Stimulated activated naive CD8-positive, alpha-beta T cell treated with anti-CD3 and anti-CD28 coated beads, Interleukin-15, Interleukin-2, amounts not matched to agents 100 ng/mL and 50 ng/mL, for 24 hours (primary cell): Measurements from ENCODE around the gene ZFYVE26.
"Not testable (repeated sequence)": the region's sequence is repeated elsewhere in the genome, so short reads cannot be mapped to it uniquely, and the experiment has no call there.

Source experiments
- H3K27ac Mint-ChIP-seq: one replicate; pipeline ENCODE4 v1.8.0; 2021; ENCODE audit warnings: mild to moderate bottlenecking, mixed read lengths
- H3K27me3 Mint-ChIP-seq: one replicate; pipeline ENCODE4 v1.8.0; 2021; ENCODE audit warnings: mixed read lengths
- H3K36me3 Mint-ChIP-seq: one replicate; pipeline ENCODE4 v1.8.0; 2021; ENCODE audit warnings: low read depth, mixed read lengths
- H3K4me1 Mint-ChIP-seq: one replicate; pipeline ENCODE4 v1.8.0; 2021; ENCODE audit warnings: low read depth, mixed read lengths
- H3K4me3 Mint-ChIP-seq: one replicate; pipeline ENCODE4 v1.8.0; 2021; ENCODE audit warnings: mild to moderate bottlenecking, mixed read lengths
- H3K9me3 Mint-ChIP-seq: one replicate; pipeline ENCODE4 v1.8.0; 2021; ENCODE audit warnings: mixed read lengths

Gene ZFYVE26

GRCh38 chr14:67821121-67821520, 4.7 kb upstream of the ZFYVE26 start:
- Mint-ChIP-seq H3K4me3 (peak overlapping the region; percentile 99), H3K27me3 (no peaks in the 10 kb centered on the region), H3K4me1 (peaks cover 42% of the 10 kb centered on the region), H3K9me3 (no peaks in the 10 kb centered on the region), H3K36me3 (peaks cover 5% of the 10 kb centered on the region), H3K27ac (peak overlapping the region; percentile 98)

DNA sequence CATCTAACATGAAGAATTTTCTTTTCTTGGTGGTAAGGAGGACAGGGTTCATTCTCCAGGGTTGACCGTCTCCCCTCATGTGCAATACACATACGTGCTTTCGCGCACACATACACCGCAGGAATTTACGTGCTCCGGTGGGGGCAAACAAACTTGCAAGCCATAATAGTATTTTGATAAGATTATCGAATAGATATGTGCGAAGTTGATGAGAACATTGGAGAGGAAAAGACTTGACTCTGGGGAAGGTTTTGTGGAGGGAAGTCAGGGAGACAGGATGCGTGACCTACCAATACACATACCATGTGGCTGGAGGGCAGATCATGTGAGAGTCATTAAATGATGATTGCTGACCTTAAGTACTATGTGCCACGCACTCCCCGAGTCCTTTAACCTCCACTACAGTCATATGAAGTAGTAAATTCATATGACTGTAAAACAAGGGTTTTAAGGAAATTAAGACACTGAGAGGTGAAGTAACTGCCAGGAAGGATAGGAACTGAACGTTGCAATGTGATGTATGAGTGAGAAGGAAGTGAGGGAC, 4.1 kb upstream of the ZFYVE26 start:
- no peaks in the 10 kb centered on the region for H3K27me3 Mint-ChIP-seq
- no peaks in the 10 kb centered on the region for H3K9me3 Mint-ChIP-seq
- H3K4me1 Mint-ChIP-seq, result peaks cover 47% of the 10 kb centered on the region
- peak overlapping the region; percentile 99 for H3K4me3 Mint-ChIP-seq
- H3K27ac Mint-ChIP-seq, result peak overlapping the region; percentile 98
- H3K36me3 Mint-ChIP-seq, result no peaks in the 10 kb centered on the region

- H3K36me3 Mint-ChIP-seq, result peaks cover 4% of the 10 kb centered on the region
- H3K9me3 Mint-ChIP-seq, result no peaks in the 10 kb centered on the region
- H3K4me3 Mint-ChIP-seq, result peak within 1 kb of the TSS; percentile 99
- no peaks in the 10 kb centered on the region for H3K27me3 Mint-ChIP-seq
- H3K27ac Mint-ChIP-seq, result peak within 1 kb of the TSS; percentile 98
- peaks cover 54% of the 10 kb centered on the region for H3K4me1 Mint-ChIP-seq
These were observed 3.4 kb upstream of the ZFYVE26 start, which contains the start of gene RAD51B for GRCh38 chr14:67819563-67820421. RAD51B (plus strand) TSS chr14:67819779.

DNA sequence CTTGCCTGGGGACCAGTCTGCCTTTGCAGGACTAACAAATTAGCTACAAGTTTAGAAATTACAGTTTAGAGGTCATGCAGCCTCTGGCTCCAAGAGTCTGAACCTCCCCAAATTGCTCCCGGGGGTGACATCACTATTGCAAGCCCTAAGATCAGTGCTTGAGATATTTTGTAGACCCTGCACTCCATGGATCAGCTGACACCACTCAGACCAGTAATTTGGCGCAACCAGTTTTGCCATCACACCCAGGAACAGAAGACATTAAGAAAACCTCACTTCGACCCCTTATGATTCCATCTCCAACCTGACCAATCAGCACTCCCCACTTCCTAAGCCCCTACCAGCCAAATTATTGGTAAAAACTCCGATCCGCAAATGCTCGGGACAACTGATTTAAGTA, 2.1 kb upstream of the ZFYVE26 start:
- Mint-ChIP-seq H3K4me3 (peak overlapping the region; percentile 99), H3K4me1 (peaks cover 66% of the 10 kb centered on the region), H3K27ac (peak overlapping the region; percentile 26)
- H3K9me3 Mint-ChIP-seq, H3K36me3 Mint-ChIP-seq, H3K27me3 Mint-ChIP-seq: not testable (repeated sequence)

DNA sequence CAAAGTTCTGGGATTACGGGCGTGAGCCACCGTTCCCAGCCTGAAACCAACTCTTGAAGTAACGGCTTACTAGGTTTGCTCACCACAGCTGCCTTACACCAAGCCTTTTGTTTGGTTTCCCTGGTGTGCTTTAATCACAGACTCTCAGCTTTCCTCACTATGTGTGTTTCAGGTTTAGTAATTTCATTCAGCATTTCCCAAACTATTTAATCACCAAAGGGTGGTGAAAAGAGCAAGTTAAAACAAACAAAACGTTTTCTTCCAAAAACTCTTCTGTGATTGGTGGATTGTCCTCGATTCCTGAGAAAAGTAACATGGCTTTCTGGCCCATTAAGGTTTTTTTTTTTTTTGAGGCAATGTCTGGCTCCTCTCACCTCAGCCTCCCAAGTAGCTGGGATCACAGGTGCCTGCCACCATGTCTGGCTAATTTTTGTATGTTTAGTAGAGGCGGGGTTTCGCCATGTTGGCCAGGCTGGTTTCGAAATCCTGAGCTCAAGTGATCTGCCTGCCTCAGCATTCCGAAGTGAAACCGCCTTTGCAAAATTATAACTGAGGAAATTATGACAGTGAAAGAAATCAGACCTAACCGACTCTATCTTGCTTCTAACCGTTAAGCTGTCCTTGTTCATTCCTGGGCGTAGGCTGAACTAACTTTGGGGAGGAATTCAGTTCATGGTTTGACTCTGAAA, 1.5 kb upstream of the ZFYVE26 start:
- Mint-ChIP-seq H3K27me3 (no peaks in the 10 kb centered on the region), H3K27ac (peak overlapping the region; percentile 55), H3K36me3 (peaks cover 13% of the 10 kb centered on the region), H3K4me1 (peaks cover 66% of the 10 kb centered on the region), H3K4me3 (peak overlapping the region; percentile 99), H3K9me3 (no peaks in the 10 kb centered on the region)

GRCh38 chr14:67815573-67816225, 691 bp downstream of the ZFYVE26 start:
- Mint-ChIP-seq H3K27me3 (no peaks in the 10 kb centered on the region), H3K4me3 (peak overlapping the region; percentile 91), H3K4me1 (peaks cover 56% of the 10 kb centered on the region), H3K27ac (peak overlapping the region; percentile 89), H3K9me3 (no peaks in the 10 kb centered on the region), H3K36me3 (peaks cover 24% of the 10 kb centered on the region)

DNA sequence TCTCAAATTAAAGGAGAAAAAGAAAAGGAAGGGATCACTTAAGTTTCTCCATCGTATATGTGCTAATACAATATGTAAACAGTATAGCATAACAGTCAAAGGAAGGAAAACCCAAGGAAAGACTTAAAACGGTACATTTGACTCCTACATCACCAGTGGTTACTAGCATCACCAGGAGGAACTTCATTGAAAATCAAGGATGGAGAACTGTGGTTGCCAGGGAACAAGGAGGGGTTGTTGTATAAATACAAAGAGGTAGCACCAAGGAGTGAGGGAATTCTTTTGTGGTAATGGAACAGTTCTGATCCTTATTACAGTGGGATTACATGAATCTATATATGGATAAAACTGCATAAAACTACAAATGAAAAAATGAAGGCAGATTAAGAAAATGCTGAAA, 1.6 kb downstream of the ZFYVE26 start:
- Mint-ChIP-seq H3K9me3 (no peaks in the 10 kb centered on the region), H3K4me3 (peak overlapping the region; percentile 91), H3K4me1 (peaks cover 51% of the 10 kb centered on the region), H3K27ac (peak overlapping the region; percentile 29), H3K27me3 (no peaks in the 10 kb centered on the region), H3K36me3 (peaks cover 31% of the 10 kb centered on the region)

- Mint-ChIP-seq H3K9me3 (no peaks in the 10 kb centered on the region), H3K27me3 (no peaks in the 10 kb centered on the region), H3K36me3 (peaks cover 69% of the 10 kb centered on the region)
These were observed 10.1 kb downstream of the ZFYVE26 start for GRCh38 chr14:67806246-67806645.

GRCh38 chr14:67800743-67801142, 15.6 kb downstream of the ZFYVE26 start:
- Mint-ChIP-seq H3K4me1 (no peaks in the 10 kb centered on the region), H3K4me3 (no peak overlapping the region), H3K27me3 (no peaks in the 10 kb centered on the region), H3K36me3 (peaks cover 61% of the 10 kb centered on the region), H3K9me3 (no peaks in the 10 kb centered on the region), H3K27ac (no peak overlapping the region)

More at GRCh38 chr14:67806246-67806645, 10.1 kb downstream of the ZFYVE26 start:
- no peaks in the 10 kb centered on the region for H3K4me1 Mint-ChIP-seq
- H3K4me3 Mint-ChIP-seq, result no peak overlapping the region
- no peak overlapping the region for H3K27ac Mint-ChIP-seq

GRCh38 chr14:67798731-67799130, 17.7 kb downstream of the ZFYVE26 start:
- H3K4me3 Mint-ChIP-seq, result no peak overlapping the region
- no peaks in the 10 kb centered on the region for H3K9me3 Mint-ChIP-seq
- no peak overlapping the region for H3K27ac Mint-ChIP-seq
- peaks cover 47% of the 10 kb centered on the region for H3K36me3 Mint-ChIP-seq
- no peaks in the 10 kb centered on the region for H3K27me3 Mint-ChIP-seq
- H3K4me1 Mint-ChIP-seq, result no peaks in the 10 kb centered on the region

- no peak overlapping the region for H3K27ac Mint-ChIP-seq
- no peaks in the 10 kb centered on the region for H3K4me1 Mint-ChIP-seq
- H3K27me3 Mint-ChIP-seq, result no peaks in the 10 kb centered on the region
- H3K36me3 Mint-ChIP-seq, result peaks cover 68% of the 10 kb centered on the region
- no peaks in the 10 kb centered on the region for H3K9me3 Mint-ChIP-seq
- no peak overlapping the region for H3K4me3 Mint-ChIP-seq
These were observed 28.7 kb downstream of the ZFYVE26 start for GRCh38 chr14:67787673-67788072.

- Mint-ChIP-seq H3K36me3 (peaks cover 86% of the 10 kb centered on the region), H3K27me3 (no peaks in the 10 kb centered on the region), H3K9me3 (no peaks in the 10 kb centered on the region), H3K4me3 (no peak overlapping the region), H3K4me1 (no peaks in the 10 kb centered on the region), H3K27ac (no peak overlapping the region)
These were observed 30.9 kb downstream of the ZFYVE26 start for GRCh38 chr14:67785270-67786109.

- Mint-ChIP-seq H3K9me3 (no peaks in the 10 kb centered on the region), H3K4me3 (no peak overlapping the region), H3K27me3 (no peaks in the 10 kb centered on the region), H3K36me3 (peaks cover 82% of the 10 kb centered on the region), H3K27ac (no peak overlapping the region), H3K4me1 (no peaks in the 10 kb centered on the region)
These were observed 32.1 kb downstream of the ZFYVE26 start for GRCh38 chr14:67784244-67784823.

- peaks cover 81% of the 10 kb centered on the region for H3K36me3 Mint-ChIP-seq
- no peak overlapping the region for H3K27ac Mint-ChIP-seq
- H3K4me3 Mint-ChIP-seq, result no peak overlapping the region
- H3K4me1 Mint-ChIP-seq, result no peaks in the 10 kb centered on the region
- no peaks in the 10 kb centered on the region for H3K9me3 Mint-ChIP-seq
- no peaks in the 10 kb centered on the region for H3K27me3 Mint-ChIP-seq
These were observed 34.3 kb downstream of the ZFYVE26 start for GRCh38 chr14:67782090-67782489.
